Activated CD4-positive, alpha-beta T cell treated with anti-CD3 and anti-CD28 coated beads, Interleukin-2, amount 10 ng/mL, durations not matched to agents 24 days and 14 days (primary cell): ENCODE measurements around the gene KSR1. TPM values are rescaled to one million over a fixed set of nuclear protein-coding genes. Genes with fewer than 3 reads are reported as not detected.
A peak's percentile ranks its signal among the peaks of the same experiment; 100 is the strongest.

Source experiments
- DNase-seq: peaks from one replicate; pipeline ENCODE4 v3.0.0; 2022
- H3K27ac Mint-ChIP-seq: one replicate; pipeline ENCODE4 v1.8.0; 2022; ENCODE audit warnings: mild to moderate bottlenecking, mixed read lengths
- H3K27me3 Mint-ChIP-seq: one replicate; pipeline ENCODE4 v1.8.0; 2022; ENCODE audit warnings: mixed read lengths
- H3K36me3 Mint-ChIP-seq: one replicate; pipeline ENCODE4 v1.8.0; 2022; ENCODE audit warnings: low read depth, mild to moderate bottlenecking, mixed read lengths
- H3K4me1 Mint-ChIP-seq: one replicate; pipeline ENCODE4 v1.8.0; 2021; ENCODE audit warnings: mixed read lengths
- H3K4me3 Mint-ChIP-seq: one replicate; pipeline ENCODE4 v1.8.0; 2022; ENCODE audit warnings: mild to moderate bottlenecking, moderate library complexity, mixed read lengths
- H3K9me3 Mint-ChIP-seq: one replicate; pipeline ENCODE4 v1.8.0; 2021; ENCODE audit warnings: mixed read lengths
- intact Hi-C: fragments of 100-400 bp; cut with micrococcal nuclease; formaldehyde crosslinking; loops from one replicate; pipeline ENCODE4 v1.15.1; 2023
- total RNA-seq: library from RNA; stranded (reverse); gene quantifications from 2 replicates; pipeline ENCODE4 v1.2.3, GENCODE V29; 2022

Gene KSR1
- total RNA-seq, 1 donor from 2014 or later, result 104 TPM

DNA sequence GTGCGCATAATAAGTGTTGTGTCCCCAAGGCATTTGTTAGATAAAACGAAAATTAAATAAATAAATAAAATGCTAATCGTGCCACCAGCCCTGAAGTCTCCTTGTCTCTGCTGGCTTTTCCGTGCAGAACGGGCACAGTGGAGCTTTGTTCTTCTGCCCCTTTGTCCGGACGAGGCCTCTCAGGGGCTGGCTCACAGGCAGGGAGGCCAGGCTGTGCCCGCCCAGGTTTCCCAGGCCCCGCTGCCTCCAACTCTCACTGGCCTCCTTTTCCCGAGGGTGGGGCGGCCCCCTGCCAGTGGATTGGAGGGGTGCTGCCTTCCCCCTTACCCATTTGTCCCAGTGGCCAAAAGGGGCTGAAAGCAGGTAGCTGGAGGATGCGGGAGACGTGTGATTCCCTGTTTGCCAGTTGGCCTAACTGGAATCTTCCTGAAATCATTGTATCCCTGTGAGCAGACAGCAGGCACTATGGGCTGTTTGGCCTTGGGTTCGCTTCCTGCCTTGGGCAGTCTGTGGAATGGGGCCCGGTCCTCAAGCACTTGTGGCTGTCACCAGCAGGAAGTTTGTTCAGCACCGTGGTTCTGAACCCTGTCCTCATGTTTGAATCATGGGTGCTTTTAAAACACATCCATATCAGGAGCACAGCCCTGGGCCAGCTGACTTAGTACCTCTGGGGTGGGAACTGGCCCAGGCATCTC lies 64.4 kb downstream of the KSR1 start:
- Mint-ChIP-seq H3K27me3 (no peaks in the 10 kb centered on the region), H3K4me1 (peaks cover 69% of the 10 kb centered on the region), H3K9me3 (no peaks in the 10 kb centered on the region), H3K4me3 (peak overlapping the region; percentile 22), H3K36me3 (peaks cover 3% of the 10 kb centered on the region), H3K27ac (peak overlapping the region; percentile 25)
- intact Hi-C loops, result no loop called here
- no peak for DNase-seq

DNA sequence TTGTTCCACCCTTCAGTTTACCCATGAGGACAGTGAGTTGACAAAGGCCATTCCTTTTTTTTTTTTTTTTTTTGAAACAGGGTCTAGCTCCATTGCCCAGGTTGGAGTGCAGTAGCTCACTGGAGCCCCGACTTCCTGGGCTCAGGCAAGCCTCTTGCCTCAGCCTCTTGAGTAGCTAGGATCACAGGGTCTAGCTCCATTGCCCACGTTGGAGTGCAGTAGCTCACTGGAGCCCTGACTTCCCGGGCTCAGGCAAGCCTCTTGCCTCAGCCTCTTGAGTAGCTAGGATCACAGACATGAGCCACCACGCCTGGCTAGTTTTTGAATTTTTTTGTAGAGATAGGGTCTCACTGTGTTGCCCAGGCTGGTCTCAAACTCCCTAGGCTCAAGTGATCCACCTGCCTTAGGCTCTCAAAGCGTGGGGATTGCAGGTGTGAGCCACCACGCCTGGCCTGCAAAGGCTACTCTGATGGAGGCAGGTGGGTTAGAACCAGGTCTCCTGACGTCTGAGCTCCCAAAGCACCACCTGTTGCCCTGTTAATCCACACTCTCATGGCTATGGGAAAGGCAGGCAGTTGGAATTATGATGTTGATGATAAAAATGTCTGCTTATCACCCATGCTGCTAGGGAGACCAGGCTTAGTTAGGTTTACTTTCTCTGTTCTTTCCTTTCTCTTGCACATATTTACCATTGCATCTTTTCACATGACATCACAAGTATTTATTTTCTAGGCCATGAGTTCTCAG lies 65.2 kb downstream of the KSR1 start:
- no peak for DNase-seq
- Mint-ChIP-seq H3K27ac (peak overlapping the region; percentile 57), H3K4me1 (peaks cover 69% of the 10 kb centered on the region), H3K4me3 (peak overlapping the region; percentile 22), H3K9me3 (no peaks in the 10 kb centered on the region), H3K36me3 (peaks cover 5% of the 10 kb centered on the region), H3K27me3 (no peaks in the 10 kb centered on the region)
- intact Hi-C loops, result no loop called here

DNA sequence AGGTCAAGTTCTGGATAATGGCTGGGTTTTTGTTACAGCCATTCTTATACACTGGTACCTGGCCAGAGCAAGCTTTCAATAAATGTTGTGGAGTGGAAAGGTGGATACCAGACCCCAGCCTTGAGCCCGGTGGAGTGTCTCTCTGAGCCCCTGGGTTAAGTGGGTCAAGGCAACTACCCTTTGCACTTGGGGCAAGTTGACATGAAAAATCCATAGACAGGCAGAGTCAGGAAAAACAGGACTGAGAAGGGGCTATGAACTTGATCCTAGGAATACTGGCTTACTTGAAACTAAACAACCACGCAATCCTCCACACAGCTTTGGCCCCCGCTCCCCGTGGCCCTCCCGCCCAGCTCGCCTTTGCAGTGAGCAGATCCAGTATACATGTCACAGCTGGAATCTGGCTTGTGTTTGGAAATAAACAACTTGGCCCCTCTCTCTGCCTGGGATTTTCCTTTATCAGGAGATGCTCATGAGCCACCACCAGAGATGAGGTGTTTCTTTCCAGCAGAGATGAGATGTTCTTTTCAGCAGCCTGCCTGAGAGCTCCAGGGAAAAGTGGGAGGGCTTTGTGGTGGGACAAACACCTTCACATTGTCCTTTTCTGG lies 65.9 kb downstream of the KSR1 start:
- H3K27ac Mint-ChIP-seq, result peak overlapping the region; percentile 57
- H3K27me3 Mint-ChIP-seq, result no peaks in the 10 kb centered on the region
- no peaks in the 10 kb centered on the region for H3K9me3 Mint-ChIP-seq
- intact Hi-C loops, result no loop called here
- peaks cover 75% of the 10 kb centered on the region for H3K4me1 Mint-ChIP-seq
- no peak for DNase-seq
- H3K4me3 Mint-ChIP-seq, result no peak overlapping the region
- peaks cover 9% of the 10 kb centered on the region for H3K36me3 Mint-ChIP-seq

DNA sequence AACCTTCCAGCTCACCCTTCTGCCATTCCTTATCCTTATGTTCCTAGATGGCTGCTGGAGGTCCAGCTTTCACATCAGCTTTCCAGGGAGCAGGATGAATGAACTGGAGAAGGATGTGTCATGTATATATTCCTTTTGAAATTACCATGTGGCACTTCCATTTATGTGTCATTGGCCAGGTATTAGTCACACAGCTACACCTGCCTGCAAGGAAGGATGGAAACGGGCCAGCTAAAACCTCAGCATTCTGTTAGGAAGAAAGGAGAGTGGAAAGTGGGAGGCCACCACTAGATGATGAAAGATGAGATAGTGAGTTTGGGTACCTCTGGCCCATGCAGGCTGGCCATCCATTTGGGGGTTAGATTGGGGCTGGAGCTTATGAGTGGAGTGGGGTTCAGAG lies 67.5 kb downstream of the KSR1 start:
- H3K4me3 Mint-ChIP-seq, result no peak overlapping the region
- no peaks in the 10 kb centered on the region for H3K27me3 Mint-ChIP-seq
- H3K27ac Mint-ChIP-seq, result peak overlapping the region; percentile 23
- DNase-seq, result no peak
- peaks cover 73% of the 10 kb centered on the region for H3K4me1 Mint-ChIP-seq
- H3K36me3 Mint-ChIP-seq, result peaks cover 9% of the 10 kb centered on the region
- intact Hi-C loops, result no loop called here
- no peaks in the 10 kb centered on the region for H3K9me3 Mint-ChIP-seq

DNA sequence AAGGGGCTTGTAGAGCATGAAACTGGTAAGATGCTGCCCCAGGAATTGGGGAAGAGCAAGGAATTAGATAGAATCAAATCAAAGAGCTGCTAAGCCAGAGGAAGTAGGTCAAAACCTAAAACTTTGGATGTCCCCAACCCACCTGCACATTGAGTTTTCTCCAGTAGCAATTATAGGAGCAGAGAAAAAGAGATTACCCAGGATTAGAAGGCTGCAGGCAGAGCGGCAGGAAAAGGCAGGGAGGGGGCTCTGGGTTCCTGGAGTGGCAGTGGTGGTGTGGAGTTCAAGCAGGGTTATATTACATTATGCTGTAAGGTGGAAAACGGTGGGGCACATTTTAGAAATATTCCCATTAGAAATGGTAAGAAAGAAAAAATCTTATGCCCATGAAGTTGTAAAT lies 68.3 kb downstream of the KSR1 start:
- no peak overlapping the region for H3K27ac Mint-ChIP-seq
- H3K4me3 Mint-ChIP-seq, result no peak overlapping the region
- H3K4me1 Mint-ChIP-seq, result peaks cover 75% of the 10 kb centered on the region
- peaks cover 9% of the 10 kb centered on the region for H3K36me3 Mint-ChIP-seq
- intact Hi-C loops, result no loop called here
- H3K9me3 Mint-ChIP-seq, result no peaks in the 10 kb centered on the region
- DNase-seq, result no peak
- H3K27me3 Mint-ChIP-seq, result no peaks in the 10 kb centered on the region

DNA sequence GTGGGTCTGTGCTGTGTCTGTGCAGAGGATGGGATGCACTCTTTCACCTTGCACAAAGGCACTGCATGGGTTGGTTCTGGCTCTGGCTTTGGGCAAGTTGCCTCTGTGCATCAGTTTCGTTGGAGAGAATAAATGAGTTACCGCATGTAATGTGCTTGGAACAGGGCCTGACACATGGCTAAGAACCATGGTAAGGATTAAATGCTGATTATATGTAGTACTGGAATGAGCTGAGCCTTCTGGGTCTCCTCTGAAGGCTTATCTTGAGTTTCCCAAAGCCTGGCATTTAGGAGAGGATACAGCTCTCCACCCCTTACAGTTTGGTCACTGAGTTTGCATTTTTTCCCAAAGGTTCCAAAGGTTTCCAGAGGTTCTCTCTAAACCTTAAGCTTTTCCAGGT lies 69.1 kb downstream of the KSR1 start:
- H3K27ac Mint-ChIP-seq, result no peak overlapping the region
- no peak for DNase-seq
- intact Hi-C loops, result loop anchor here (5.0 kb wide), 1 partner anchor 42 kb away; no protein-coding TSS in a partner anchor

DNA sequence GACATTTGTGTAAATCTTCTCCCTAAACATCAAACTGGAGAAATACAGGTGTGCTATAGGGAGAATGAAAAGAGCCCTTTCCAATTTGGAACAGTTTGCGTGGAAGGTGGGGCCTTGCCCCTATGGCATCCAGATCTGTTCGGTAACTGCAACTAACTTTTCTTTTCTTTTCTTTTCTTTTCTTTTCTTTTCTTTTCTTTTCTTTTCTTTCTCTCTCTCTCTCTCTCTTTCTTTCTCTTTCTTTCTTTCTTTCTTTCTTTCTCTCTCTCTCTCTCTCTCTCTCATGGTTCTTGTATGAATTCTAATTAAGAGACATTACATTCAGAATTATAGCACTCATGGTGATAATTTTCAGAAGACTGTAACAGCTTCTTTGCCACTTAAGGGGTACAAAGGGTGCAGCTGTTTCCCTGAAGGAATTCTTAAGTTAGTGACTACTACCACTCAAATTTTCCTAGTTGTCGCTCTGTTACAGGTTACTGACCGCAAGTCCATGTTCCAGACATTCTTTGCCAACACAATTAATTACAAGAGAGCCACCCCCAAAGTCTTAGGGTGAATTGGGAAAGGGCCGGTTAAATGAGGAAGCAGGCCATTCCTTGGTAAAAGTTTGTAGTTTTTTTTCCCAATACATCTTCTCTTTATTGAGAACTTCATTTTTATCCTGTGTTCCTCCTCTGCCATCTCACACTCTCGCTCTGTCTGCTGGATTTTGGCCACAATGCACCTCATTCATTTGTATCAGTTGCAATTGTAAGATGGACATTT lies 69.8 kb downstream of the KSR1 start:
- H3K9me3 Mint-ChIP-seq, result no peaks in the 10 kb centered on the region
- no peaks in the 10 kb centered on the region for H3K27me3 Mint-ChIP-seq
- H3K4me1 Mint-ChIP-seq, result peaks cover 78% of the 10 kb centered on the region
- peak overlapping the region; percentile 89 for H3K27ac Mint-ChIP-seq
- intact Hi-C loops, result loop anchor here (2.0 to 5.0 kb wide), 2 partner anchors 41 to 55 kb away; no protein-coding TSS in a partner anchor
- H3K36me3 Mint-ChIP-seq, result peaks cover 12% of the 10 kb centered on the region
- no peak for DNase-seq
- peak overlapping the region; percentile 76 for H3K4me3 Mint-ChIP-seq

More for the DNA sequence above, 69.1 kb downstream of the KSR1 start:
- Mint-ChIP-seq H3K36me3 (peaks cover 12% of the 10 kb centered on the region), H3K4me1 (peaks cover 76% of the 10 kb centered on the region), H3K9me3 (no peaks in the 10 kb centered on the region), H3K4me3 (no peak overlapping the region), H3K27me3 (no peaks in the 10 kb centered on the region)

DNA sequence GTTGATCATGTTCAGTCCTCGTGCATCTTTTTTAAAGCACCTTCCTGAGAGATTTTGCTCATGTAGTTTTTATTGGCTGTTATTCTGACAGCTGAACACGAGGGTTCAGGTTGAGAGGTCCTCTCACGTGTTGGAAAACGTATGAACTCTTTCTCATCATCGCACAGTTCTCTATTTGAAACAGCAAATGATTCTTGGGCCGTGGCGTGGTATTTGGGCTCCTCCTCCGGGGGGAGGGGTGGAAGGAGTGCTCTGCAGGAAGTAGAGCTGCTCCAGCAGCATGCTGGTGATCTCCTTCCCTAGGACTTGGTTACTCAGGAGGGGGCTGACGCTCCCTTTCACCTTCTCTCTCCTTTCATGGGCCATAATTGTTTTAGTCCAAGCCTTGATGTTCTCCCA lies 70.4 kb downstream of the KSR1 start:
- intact Hi-C loops, result loop anchor here (2.0 to 5.0 kb wide), 2 partner anchors 41 to 54 kb away; no protein-coding TSS in a partner anchor
- peaks cover 12% of the 10 kb centered on the region for H3K36me3 Mint-ChIP-seq
- H3K27me3 Mint-ChIP-seq, result no peaks in the 10 kb centered on the region
- peak; percentile 88 for DNase-seq
- peak overlapping the region; percentile 89 for H3K27ac Mint-ChIP-seq
- H3K9me3 Mint-ChIP-seq, result no peaks in the 10 kb centered on the region
- peak overlapping the region; percentile 76 for H3K4me3 Mint-ChIP-seq
- H3K4me1 Mint-ChIP-seq, result peaks cover 81% of the 10 kb centered on the region

DNA sequence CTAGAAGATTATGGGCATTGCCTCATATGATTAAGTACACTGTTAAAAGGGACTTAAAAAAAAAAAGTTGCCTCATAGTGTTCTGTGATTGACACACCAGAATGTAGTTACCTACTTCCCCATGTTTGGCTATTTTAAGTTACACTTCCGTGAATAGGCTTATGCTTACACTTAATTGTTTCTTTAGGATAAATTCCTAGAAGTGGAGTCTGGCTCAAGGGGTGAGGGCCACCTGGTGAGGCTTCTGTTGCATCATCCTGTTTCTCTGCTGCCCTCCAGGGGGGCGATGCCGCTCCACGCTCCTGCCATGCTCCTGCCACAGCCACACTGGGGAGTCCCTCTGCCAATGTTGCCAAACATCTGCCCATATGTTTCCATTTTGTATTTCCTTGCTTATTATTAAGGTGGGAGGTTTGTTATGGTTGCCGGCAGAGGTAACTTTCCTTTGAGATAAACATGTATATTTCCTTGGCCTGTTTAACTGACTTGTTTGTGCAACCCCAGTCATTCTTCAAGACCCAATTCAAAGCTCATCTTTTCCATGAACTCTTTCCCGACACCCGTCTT lies 73.1 kb downstream of the KSR1 start:
- H3K4me1 Mint-ChIP-seq, result peaks cover 65% of the 10 kb centered on the region
- no peaks in the 10 kb centered on the region for H3K27me3 Mint-ChIP-seq
- H3K27ac Mint-ChIP-seq, result peak overlapping the region; percentile 68
- peaks cover 9% of the 10 kb centered on the region for H3K36me3 Mint-ChIP-seq
- peak; percentile 70 for DNase-seq
- intact Hi-C loops, result loop anchor here (1.0 to 5.0 kb wide), 2 partner anchors 15 to 38 kb away; no protein-coding TSS in a partner anchor
- no peaks in the 10 kb centered on the region for H3K9me3 Mint-ChIP-seq
- peak overlapping the region; percentile 33 for H3K4me3 Mint-ChIP-seq

DNA sequence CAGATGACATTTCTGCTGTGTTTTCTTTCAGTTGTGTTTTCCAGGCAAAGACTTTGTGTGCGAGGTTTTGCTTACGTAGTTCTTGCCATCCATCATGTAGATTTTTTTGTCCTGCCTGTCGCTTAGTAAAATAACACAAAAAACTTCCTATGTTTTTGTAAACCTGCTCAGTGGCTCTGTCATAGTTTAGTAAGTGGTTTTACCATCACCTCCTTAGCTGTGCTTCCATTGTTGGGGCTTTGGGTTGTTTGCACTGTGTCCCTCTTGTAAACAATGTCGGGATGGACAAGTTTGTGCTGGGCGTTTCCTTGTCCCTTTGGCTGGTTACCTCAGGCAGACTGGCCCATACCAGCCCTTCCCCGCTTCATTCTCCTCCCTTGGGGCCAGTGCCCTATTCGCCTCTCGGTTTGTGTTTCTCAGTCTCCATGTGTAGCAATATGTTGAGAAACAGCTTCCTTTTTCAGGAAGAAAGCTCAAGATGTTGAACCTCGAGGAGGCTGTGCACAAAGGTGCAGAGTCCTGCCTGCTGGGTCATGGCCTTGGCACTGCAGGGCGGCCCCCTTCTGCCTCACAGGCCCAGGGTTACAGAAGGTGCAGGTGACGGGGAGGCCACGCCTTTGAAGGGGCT lies 74.6 kb downstream of the KSR1 start:
- H3K9me3 Mint-ChIP-seq, result no peaks in the 10 kb centered on the region
- peaks cover 9% of the 10 kb centered on the region for H3K36me3 Mint-ChIP-seq
- H3K4me3 Mint-ChIP-seq, result peak overlapping the region; percentile 30
- no peaks in the 10 kb centered on the region for H3K27me3 Mint-ChIP-seq
- H3K27ac Mint-ChIP-seq, result peak overlapping the region; percentile 68
- peaks cover 66% of the 10 kb centered on the region for H3K4me1 Mint-ChIP-seq
- intact Hi-C loops, result no loop called here
- no peak for DNase-seq

DNA sequence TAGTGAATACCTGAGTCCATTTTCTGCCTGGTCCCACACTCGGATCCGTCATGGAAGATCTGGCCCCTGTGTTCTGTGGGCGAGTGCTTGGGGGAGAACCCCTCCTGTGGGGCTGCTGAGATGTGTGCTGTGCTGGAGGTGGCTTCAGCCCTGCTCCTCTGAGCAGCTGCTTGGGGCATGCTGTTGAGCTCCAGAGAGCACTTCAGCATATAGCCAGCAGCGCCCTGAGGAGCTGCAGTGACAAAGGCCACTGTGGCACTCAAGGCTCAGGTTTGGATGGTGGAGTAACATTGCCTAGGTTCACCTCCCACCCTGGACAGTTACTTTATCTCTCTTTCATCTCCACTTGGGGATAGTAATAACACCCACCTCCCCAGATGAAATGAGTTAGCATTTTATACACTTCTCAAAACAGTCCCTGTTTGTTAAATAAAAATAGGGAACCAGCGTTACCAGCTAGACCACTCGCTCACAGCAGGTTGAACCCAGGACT lies 75.3 kb downstream of the KSR1 start:
- no peak for DNase-seq
- intact Hi-C loops, result no loop called here
- H3K27me3 Mint-ChIP-seq, result no peaks in the 10 kb centered on the region
- no peak overlapping the region for H3K4me3 Mint-ChIP-seq
- no peaks in the 10 kb centered on the region for H3K9me3 Mint-ChIP-seq
- H3K27ac Mint-ChIP-seq, result peak overlapping the region; percentile 68
- peaks cover 6% of the 10 kb centered on the region for H3K36me3 Mint-ChIP-seq
- H3K4me1 Mint-ChIP-seq, result peaks cover 63% of the 10 kb centered on the region

DNA sequence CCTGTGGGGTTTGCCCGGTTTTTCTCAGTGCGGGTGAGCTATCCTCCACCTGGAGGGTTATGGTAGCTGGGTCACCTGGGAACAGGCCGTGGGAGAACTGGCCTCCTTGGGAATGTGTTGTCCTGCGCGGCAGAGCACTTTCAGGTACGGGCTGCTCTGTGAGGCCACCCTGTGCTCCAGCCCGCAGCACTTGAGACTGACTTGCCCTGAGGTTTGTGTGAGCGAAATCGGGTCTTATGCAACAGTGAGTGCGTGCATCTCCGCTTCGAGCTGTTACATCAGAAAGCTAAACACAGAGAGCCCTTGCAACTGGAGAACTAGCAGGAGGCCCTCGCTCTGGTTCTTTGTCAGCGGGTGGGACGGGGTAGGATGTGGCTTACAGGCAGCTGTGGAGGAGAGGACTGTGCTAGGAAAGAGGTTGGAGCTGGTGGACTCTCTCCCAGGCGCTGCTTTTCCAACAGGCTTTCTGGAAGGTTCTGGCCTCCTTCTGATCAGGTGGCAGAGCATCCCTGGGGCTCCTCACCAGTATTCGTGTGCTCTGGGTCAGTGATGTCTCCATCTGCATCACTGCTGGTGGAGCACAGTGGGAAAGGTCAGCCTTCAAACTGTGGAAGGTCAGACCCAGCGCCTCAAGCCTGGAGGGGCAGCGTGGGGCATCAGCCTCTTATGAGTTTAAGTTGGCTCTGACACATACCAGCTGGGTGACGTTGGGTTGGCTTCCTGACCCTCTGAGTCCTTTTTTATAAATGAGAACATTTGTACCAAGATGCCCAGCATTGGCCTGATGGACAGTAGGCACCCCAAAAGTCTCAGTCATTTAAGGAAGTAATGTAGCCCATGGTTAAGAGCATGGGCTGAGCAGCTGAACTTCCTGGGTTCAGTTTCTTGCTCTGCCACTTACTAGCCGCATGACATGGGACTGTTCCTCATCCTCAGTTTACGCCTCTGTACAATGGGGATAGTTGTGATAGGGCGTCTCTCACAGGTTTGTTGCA lies 76.3 kb downstream of the KSR1 start:
- Mint-ChIP-seq H3K4me1 (peaks cover 63% of the 10 kb centered on the region), H3K36me3 (peaks cover 5% of the 10 kb centered on the region), H3K27ac (peak overlapping the region; percentile 56), H3K4me3 (no peak overlapping the region), H3K27me3 (no peaks in the 10 kb centered on the region), H3K9me3 (no peaks in the 10 kb centered on the region)
- DNase-seq, result no peak
- intact Hi-C loops, result no loop called here
